Renal cortex interstitium (tissue), 11 donors: ENCODE results near the gene NIM1K. TPM values are rescaled to one million over a fixed set of nuclear protein-coding genes. Genes with fewer than 3 reads are reported as not detected.
A peak's percentile ranks its signal among the peaks of the same experiment; 100 is the strongest.
"Not testable (repeated sequence)": the region's sequence is repeated elsewhere in the genome, so short reads cannot be mapped to it uniquely, and the experiment has no call there.

ENCODE experiments used
- DNase-seq, 11 donors: peaks; one replicate each; pipeline ENCODE4 v3.0.0-alpha.2; 2013; ENCODE audit warnings: low read depth in 9 of 11, low spot score in 4 of 11; ENCODE audit errors: extremely low read depth in 1 of 11
- polyA plus RNA-seq, 3 donors: library from polyadenylated mRNA; unstranded; fragments of 120-200 nt; gene quantifications; one replicate each; pipeline ENCODE4 v1.2.1, GENCODE V29; 2013; ENCODE audit not compliant: insufficient read length in 3 of 3

The NIM1K gene
- polyA plus RNA-seq, 3 donors = 0.33 to 0.61 (median 0.58) TPM

DNA sequence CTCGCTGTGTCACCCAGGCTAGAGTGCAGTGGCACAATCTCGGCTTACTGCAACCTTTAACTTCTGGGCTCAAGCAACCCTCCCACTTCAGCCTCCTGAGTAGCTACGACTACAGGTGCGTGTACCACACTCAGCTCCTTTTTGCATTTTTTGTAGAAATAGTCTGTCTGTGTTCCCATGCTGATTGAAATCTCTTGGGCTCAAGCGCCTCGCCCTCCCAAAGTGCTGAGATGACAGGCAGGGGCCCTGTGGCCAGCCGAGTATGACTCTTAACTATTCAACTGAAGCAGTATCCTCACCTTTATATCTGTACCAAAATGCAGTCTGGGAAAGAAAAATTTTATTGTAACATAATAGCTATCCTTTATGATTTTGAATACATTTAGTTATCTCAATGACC is 12.2 kb upstream of the NIM1K start:
- no peak for DNase-seq

DNA sequence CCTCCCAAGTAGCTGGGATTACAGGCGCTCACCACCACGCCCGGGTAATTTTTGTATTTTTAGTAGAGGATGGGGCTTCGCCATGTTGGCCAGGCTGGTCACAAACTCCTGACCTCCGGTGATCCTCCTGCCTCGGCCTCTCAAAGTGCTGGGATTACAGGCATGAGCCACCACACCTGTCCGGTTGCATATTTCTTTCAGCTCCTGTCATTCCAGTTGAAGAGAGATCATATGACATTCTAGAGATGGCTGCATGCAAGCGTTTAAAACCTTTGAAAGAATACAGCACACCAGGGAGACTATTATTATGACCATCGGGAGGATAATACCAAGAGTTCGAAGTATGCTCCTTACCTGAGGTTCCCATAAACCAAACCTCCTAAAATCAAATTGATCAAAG is 9.6 kb upstream of the NIM1K start:
- DNase-seq = no peak

DNA sequence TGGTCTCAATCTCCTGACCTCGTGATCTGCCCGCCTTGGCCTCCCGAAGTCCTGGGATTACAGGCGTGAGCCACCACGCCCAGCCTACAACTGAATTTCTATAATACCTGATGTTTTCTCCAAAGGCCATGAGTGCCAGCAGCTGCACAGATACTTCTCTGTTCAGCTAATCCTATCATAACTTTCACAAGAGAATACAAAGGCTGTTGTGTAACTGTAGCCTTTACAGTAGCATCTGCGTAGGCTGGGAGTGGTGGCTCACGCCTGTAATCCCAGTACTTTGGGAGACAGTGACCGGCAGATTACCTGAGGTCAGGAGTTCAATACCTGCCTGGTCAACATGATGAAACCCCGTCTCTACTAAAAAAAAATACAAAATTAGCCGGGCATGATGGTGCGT is 8.9 kb upstream of the NIM1K start:
- not testable (repeated sequence) for DNase-seq

DNA sequence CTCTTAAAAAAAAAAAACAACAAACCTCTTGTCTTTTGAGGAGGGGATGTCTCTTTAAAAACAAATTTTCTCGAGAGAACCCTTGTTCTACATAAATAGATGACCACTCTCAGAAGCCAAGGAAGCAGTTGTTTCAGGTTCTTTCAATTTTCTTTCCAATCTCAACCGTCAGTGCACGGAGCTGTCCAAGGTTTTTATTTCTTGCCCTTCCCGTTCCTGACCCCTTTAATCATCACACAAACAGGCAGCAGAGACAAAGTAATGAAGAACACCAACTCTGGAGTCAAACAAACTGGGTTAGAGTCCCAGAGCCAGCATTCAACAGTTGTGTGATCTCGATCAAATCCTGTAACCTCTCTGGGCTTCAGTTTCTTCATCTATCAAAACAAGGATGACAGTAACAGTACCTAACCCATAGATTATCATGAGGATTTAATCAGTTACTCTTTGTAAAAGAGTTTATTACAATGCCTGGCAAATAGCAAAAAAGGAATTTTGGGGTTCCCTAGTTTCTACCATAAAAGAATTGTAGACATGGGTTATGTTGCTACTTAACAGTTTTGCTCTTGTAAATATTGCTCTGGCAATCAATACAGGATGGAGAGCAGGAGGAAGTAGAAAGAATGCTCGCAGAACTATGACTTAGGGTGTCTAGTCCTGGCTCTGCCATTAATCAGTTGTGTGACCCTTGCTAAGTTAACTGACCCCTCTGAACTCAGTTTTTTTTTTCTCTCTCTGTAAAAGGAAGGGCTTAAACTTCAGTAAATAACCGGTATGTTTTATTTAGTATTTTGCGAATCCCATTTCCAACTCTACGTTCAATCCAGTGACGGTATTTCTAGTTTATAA is 1.0 kb upstream of the NIM1K start:
- DNase-seq = peak in 1 of 11 donors; percentile 18

DNA sequence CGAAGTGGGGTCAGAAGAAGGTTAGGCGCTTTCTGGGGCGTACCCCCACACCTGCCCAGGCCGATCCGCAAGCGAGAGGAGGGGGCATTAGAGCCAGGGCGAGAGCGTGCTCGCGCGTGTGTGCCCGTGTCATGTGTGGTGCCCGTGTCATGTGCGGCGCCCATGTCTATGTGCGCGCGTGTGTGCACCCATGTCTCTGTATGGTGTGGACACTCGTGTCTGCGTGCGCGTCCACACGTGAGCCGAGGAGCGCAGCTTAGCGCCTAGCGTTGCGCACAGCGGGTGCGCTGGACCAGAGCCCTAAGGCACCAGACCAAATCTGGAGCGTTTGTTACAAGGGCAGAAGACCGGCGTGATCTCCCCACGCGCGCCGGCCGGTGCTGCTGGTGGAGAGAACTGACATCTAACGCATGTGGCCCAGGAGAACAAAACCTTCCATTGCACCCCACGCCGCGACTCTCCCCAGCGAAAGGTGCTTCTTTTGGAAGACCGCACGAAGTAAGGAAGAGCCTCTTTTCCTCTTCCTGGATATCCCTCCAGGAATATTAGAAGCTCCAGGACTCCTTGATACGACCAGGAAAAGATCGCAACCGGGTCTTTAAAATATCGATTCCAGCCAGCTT is 644 bp downstream of the NIM1K start:
- DNase-seq = no peak

DNA sequence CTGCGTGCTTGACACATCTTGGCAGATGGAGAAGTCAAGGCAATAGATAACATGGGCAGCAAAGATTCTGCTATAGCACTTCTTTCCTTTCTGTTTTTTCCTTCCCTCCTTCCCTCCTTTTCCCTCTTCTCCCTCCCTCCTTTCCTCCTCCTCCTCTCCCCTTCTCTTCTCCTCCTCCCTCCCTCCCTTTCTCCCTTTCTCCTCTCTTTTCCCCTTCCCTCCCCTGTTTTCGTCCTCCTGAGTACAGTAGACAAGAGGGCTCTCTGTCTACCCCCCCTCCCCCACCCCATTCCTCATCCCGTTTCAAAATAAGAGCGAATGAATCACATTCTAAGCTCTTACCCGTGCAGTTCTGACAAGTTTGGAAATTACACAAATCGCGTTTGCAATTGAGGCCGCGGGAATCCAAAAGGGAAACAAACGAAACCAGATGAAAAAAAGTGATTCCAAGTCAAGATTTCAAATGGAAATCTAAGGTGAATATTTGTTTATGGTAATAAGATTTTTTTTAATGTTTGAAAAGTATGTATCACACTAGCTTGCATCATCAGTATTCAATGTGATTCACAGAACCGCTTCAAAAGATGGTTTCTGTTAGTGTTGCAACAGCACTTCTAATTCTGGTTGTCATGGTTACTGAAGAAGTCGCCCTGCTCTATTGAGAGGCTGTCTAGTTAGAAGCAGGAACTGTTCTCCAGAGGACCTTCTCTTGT is 1.3 kb downstream of the NIM1K start:
- peak in 2 of 11 donors; percentile 27 to 36 for DNase-seq

DNA sequence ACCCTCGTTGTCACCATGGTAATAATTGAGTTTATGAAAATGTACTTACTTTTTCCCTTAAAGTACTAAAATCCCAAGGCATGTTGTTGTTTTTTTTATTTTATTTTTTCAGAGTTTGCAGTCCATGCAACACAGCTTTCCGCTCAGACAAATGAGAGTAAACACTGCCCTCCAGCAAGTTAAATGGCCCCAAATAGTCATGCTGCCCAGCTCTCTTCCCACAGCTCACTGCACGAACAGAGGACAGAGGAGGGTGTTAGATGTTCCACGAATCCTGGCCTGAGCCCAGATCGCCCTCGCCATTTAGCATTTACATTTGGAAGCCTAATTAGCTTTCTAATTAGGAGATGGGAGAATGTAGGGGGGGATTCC is 1.9 kb downstream of the NIM1K start:
- DNase-seq = no peak

DNA sequence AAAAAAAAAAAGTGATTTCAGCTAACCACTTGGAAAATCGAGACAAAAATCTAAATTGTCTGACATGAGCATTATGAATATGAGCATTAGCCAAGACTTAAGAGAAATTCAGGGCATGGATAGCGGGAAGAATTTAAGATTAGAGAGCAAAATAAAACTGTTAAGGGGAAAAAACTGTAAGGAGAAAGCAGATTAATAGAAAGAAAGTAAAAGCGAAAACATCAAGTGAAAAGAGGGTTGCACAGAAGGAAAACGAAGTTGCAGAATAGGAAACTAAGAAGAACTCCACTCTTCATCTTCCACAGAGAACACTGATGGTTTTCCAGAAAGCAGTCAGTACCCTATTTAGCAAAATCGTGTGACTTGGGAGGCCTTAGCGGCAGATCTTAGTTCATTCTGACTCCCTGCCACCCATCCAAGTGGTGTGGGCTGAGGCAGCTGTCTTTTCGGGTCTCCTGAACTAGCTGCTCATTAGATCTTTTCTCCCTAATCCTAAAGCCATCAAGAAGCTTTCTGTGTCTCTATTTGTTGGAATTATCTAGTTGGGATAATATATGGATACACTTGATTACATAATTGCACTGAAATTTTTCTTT is 3.7 kb downstream of the NIM1K start:
- DNase-seq = no peak

DNA sequence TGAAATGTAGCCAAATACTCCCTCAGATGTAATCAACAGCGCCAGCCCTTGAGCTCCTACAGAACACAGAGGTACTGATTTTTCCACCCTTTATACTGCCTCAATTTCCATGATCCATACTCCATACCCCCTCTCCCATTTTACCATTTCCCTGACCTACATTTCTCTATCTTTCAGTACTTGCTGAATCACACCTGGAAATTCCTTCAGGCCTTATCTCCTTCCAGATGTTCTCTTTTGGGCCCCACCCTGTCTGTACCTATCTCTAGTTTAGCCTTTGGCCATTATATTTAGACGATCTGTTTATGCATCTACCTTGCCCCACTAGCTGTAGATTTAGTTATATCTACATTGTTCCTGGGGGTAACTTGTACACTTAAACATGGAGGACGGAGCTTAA is 5.5 kb downstream of the NIM1K start:
- no peak for DNase-seq

DNA sequence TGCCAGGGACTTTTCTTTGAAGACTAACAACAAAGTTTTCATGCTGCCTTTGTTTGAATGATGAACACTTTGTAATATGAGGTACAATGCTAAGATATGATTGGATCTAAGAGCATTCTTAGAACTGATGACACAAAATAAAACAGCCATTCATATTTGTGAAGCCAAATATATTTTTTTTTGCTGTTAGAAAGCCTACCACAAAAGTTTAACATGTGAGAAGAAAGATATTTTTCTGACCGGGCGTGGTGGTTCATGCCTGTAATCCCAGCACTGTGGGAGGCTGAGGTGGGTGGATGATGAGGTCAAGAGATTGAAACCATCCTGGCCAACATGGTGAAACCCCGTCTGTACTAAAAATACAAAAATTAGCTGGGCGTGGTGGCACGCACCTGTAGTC is 9.4 kb downstream of the NIM1K start:
- not testable (repeated sequence) for DNase-seq

DNA sequence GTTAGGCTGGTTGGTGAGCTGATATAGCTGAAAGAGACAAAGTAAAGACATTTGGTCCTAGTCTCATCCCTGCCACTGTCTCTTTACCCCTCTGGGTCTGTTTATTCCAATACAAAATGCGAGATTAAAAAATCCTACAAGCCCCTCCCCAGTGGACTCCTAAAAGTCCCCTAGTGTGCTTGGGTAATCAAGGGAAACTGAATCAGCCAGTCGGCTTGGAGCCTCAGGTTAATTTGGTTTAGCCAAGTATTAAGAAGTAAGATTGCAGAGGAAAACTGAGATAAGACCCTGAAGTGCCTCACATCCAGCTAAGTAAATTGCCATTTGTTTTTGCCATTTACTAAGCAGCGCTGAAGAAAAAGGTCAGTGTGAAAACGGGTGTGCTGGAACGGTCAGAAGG is 10.4 kb downstream of the NIM1K start:
- no peak for DNase-seq

DNA sequence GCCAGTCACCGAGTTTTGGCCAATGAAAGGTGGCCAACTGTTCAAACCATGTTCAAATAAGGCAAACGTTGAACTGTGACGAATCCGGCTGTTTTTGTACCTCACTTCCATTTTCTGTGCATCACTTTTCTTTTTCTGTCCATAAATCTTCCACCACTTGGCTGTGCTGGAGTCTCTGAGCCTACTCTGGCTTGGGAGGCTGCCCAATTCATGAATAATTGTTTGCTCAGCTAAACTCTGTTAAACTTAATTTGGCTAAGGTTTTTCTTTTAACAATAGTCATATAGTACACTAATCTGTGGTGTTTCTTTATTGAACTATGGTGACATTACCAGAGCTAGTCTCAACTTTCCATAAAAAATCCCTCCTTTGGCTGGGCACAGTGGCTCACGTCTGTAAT is 11.3 kb downstream of the NIM1K start:
- no peak for DNase-seq

DNA sequence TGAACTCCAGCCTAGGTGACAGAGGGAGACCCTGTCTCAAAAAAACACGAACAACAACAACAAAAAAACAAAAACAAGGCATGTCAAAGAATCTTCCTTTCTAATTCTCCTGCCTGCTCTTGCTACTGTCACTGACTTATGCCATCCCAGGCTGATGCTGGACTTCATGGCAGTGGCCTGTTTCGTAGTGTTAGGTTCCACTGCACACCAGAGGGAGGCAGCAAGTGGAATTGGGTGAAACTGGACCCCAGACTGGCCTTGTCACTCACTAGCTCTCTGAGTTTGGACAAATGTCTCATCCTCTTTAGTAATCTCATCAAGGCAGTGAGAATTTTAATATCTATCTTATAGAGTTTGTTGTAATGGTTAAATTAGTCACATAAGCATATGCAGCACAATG is 12.9 kb downstream of the NIM1K start:
- DNase-seq = no peak

DNA sequence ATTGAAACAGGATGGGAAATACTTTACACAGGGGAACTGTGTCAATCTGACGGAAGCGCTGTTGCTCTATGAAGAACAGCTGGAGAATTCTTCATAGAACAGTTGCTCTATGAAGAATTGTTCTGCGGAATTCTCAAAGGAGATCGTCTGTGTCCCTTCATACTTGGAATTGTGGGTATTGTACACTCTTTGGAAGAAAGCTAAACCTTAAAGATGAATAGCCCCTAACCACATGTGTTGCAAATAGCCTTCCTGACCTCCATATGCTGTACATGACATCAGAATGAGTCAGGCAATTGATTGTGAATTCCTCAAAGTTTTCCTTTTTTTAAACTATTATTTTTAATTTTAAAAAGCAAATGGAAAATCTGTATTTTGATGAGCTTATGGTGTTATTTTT is 15.6 kb downstream of the NIM1K start:
- DNase-seq = no peak

DNA sequence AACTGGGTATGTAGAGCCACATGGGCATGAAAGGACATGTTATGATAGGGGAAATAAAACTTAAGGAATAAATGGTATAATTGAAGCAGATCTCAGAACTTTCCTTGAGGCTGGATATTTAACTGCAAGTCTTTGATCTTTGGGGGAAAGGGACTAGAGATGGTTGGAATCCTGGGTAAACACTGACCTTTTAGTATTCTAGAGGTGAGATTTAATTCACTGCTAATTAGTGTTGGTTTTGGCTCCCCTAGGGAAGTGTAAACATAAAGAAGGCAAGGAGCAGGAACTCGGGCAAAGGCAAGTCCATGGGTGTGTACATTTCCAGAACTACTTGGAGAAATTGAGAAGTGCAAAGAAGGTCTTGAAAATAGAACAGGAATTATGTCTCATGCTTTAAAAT is 16.6 kb downstream of the NIM1K start:
- no peak for DNase-seq

DNA sequence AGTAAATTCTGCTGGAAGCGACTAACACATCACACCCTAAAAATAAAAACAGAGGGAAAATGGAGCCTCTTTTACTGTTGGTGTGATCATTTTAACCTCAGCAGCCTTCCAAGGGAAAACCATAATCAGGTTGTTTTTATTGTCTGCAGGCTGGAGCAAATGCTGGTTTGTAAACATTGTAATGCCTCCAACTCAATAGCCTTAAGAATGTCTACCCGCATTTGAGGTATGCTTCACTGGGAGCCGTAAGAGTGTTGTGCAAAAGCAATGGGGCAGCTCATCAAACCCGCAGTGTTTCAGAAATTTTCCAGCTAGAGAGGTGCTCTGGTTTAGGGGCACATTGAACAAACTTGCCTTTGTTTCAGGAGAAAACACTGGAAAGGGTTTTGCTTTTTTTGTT is 17.0 kb downstream of the NIM1K start:
- DNase-seq = no peak

DNA sequence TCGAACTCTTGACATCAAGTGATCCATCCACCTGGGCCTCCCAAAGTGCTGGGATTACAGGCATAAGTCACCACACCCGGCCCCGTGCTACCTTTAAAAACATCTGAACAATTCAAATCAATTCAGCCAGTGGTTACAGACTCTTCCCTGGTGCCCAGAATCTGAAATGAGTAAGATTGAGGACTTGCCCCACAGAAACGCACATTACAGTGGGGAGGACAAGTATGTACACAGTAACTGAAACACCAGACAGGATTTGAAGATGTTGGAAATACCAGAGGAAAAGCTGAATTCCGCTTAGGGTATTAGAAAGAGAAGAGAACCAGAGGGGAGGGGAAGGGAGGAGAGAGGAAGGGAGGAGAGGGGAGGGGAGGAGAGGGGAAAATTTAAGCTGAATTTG is 17.8 kb downstream of the NIM1K start:
- no peak for DNase-seq

DNA sequence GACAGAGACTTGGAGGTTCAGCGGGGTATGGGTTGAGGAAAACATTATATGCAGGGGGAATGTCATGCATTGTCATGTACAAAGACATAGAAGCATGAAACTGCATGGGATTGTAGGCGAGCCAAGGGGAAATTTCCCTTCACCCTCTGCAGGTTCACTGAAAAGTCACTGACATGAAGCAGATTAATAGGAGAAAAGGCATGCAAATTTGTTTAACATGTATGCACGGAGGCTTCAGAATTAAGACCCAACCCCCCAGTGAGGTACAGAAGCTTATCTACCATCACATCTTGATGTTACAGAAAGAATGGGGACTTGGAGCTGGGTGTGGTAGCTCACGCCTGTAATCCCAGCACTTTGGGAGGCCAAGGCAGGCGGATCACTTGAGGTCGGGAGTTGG is 18.5 kb downstream of the NIM1K start:
- DNase-seq = no peak

DNA sequence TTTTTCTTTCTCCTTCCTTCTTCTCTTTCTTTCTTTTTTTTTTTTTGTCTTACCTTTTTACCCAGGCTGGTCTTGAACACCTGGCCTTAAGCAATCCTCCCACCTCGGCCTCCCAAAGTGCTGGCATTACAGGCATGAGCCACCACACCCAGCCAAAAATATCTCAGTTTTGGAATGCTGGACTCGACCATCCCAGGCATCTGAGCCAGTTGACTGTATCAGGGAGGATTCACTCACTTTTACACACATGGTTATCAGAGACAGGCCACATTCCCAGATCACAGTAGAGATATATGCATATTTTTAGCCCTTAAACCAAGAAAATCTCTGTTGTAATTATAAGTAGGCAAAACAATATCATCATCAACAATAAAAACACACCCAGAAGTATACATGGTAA is 21.9 kb downstream of the NIM1K start:
- no peak for DNase-seq

DNA sequence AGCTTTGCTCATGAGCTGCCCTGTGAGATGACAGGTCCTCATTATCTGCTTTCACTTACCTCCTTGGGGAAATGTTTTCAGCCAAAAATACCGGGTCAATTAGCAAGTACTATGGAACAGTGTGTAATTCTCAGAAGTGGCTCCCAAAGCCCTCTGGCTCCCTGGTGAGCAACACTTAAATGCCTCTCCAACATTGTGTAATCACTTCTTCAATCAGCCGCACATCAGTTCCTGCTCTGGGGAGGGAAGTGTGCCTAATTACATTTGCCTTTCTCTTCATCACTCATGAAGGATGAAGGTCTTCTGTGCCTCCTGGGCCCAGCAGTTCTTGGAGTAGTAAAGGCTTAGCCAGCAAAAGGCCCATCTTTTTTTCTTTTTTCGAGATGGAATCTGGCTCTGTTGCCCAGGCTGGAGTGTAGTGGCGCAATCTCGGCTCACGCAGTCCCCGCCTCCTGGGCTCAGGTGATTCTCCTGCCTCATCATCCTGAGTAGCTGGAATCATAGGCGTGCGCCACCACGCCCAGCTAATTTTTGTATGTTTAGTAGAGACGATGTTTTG is 23.1 kb downstream of the NIM1K start:
- no peak for DNase-seq
